Hepatocyte (in vitro differentiated cells): ENCODE results near the gene PRR30.

Source experiments
- EZH2 ChIP-seq: fragments of 200-600 bp; sonication (generic); IDR thresholded peaks from 2 replicates; pipeline ENCODE4 v1.6.1; 2016; ENCODE audit warnings: antibody characterized with exemption, mild to moderate bottlenecking, borderline replicate concordance
- EZH2phosphoT487 ChIP-seq: fragments of 200-600 bp; sonication (generic); IDR thresholded peaks from one replicate; pipeline ENCODE4 v1.6.1; 2018; ENCODE audit warnings: antibody characterized with exemption, mild to moderate bottlenecking, low read depth, moderate library complexity; ENCODE audit not compliant: unreplicated experiment, severe bottlenecking
- TF ChIP-seq, protein P1 (sequence below): fragments of 200-600 bp; sonication (generic); IDR thresholded peaks from 2 replicates; pipeline ENCODE4 v1.5.1; 2016; ENCODE audit warnings: antibody characterized with exemption, mild to moderate bottlenecking; ENCODE audit not compliant: poor library complexity

DNA sequence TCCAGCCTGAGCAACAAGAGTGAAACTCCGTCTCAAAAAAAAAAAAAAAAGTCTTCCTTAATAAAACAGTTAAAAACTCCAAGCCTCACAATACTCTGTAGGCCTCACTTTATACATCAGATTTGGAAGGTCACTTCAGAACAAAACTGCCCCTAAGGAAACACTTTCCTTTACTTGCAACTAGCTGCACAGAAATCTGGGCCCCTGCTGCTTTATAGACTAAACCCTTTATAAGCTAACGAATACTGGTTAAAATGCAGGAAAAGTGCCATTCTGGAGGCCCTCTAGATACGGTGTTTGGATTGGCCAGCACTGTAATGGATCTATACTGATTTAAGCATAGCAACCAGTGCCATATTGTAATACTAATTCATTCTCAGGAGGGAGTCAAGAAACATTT is 14.1 kb downstream of the PRR30 start:
- TF ChIP-seq, protein P1, sequence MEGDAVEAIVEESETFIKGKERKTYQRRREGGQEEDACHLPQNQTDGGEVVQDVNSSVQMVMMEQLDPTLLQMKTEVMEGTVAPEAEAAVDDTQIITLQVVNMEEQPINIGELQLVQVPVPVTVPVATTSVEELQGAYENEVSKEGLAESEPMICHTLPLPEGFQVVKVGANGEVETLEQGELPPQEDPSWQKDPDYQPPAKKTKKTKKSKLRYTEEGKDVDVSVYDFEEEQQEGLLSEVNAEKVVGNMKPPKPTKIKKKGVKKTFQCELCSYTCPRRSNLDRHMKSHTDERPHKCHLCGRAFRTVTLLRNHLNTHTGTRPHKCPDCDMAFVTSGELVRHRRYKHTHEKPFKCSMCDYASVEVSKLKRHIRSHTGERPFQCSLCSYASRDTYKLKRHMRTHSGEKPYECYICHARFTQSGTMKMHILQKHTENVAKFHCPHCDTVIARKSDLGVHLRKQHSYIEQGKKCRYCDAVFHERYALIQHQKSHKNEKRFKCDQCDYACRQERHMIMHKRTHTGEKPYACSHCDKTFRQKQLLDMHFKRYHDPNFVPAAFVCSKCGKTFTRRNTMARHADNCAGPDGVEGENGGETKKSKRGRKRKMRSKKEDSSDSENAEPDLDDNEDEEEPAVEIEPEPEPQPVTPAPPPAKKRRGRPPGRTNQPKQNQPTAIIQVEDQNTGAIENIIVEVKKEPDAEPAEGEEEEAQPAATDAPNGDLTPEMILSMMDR = no peak
- TF ChIP-seq EZH2phosphoT487 = no peak
- no peak for TF ChIP-seq EZH2
